Stomach (tissue), 9 donors: ENCODE measurements around the gene F11R. TPM values are rescaled to one million over a fixed set of nuclear protein-coding genes. Genes with fewer than 3 reads are reported as not detected.
"Not testable (repeated sequence)": the region's sequence is repeated elsewhere in the genome, so short reads cannot be mapped to it uniquely, and the experiment has no call there.

Experiments used
- DNase-seq, 2 donors: peaks; one replicate each; pipeline versions ENCODE4 v3.0.0 to v3.0.0-alpha.2; 2013 to 2019
- H3K27ac ChIP-seq, 5 donors: fragments of 200-600 bp in 4 of 5; sonication (generic) in 4 of 5; one replicate each; pipeline ENCODE4 v1.5.1; 2013 to 2019; ENCODE audit warnings: mild to moderate bottlenecking in 1 of 5, moderate library complexity in 1 of 5
- H3K27me3 ChIP-seq, 3 donors: fragments of 200-600 bp; sonication (generic); one replicate each; pipeline ENCODE4 v1.5.1; 2017 to 2019; ENCODE audit warnings: mixed run types in 1 of 3
- H3K36me3 ChIP-seq, 4 donors: fragments of 200-600 bp; sonication (generic); 1 replicate in 3 of 4; 2 replicates in 1 of 4; pipeline ENCODE4 v1.5.1; 2016 to 2019
- H3K4me1 ChIP-seq, 4 donors: fragments of 200-600 bp; sonication (generic); one replicate each; pipeline ENCODE4 v1.5.1; 2016 to 2019
- H3K4me3 ChIP-seq, 4 donors: fragments of 200-600 bp; sonication (generic) in 3 of 4; one replicate each; pipeline ENCODE4 v1.5.1; 2016 to 2019; ENCODE audit warnings: mild to moderate bottlenecking in 1 of 4
- H3K9me3 ChIP-seq, 4 donors: fragments of 200-600 bp; sonication (generic); one replicate each; pipeline ENCODE4 v1.5.1; 2016 to 2019
- CTCF ChIP-seq, 7 experiments: fragments of 450-650 bp in 4 of 7; fragments of 200-600 bp in 3 of 7; sonication (generic) in 3 of 7; IDR thresholded peaks; one replicate each; pipeline ENCODE4 v1.5.1; 2016 to 2019; ENCODE audit warnings: antibody characterized with exemption in 7 of 7, control low read depth in 2 of 7, mild to moderate bottlenecking in 1 of 7
- EP300 ChIP-seq: sonication (generic); formaldehyde crosslinking; IDR thresholded peaks from one replicate; pipeline ENCODE4 v1.6.1; 2017; ENCODE audit warnings: antibody characterized with exemption
- POLR2A ChIP-seq, 4 donors: fragments of 450-650 bp; IDR thresholded peaks; one replicate each; pipeline ENCODE4 v1.6.1; 2016; ENCODE audit warnings: antibody characterized with exemption in 4 of 4, control low read depth in 2 of 4, mild to moderate bottlenecking in 1 of 4, moderate library complexity in 1 of 4
- POLR2AphosphoS5 ChIP-seq, 3 donors: sonication (generic); formaldehyde crosslinking; IDR thresholded peaks; one replicate each; pipeline ENCODE4 v1.6.1; 2016; ENCODE audit warnings: antibody characterized with exemption in 3 of 3
- WGBS, 5 donors: extraction: QIAGEN DNeasy Blood & Tissue Kit in 3 of 5; methylation state at CpG; one replicate each; pipeline versions ENCODE4 v1.1.5 to v1.1.7; 2013 to 2018; 5-methylcytosine and 5-hydroxymethylcytosine counted together
- intact Hi-C: fragments of 100-400 bp; cut with DNase I; formaldehyde crosslinking; loops from one replicate; pipeline ENCODE4 v1.15.1; 2023; ENCODE audit warnings: low total_unique reads
- polyA plus RNA-seq, 3 donors: library from polyadenylated mRNA; stranded (reverse); fragments of 200-250 nt; gene quantifications; one replicate each; pipeline ENCODE4 v1.2.3, GENCODE V29; 2013
- total RNA-seq, 5 donors: library from RNA; depleted of rRNA; stranded (reverse); fragments of >200 nt; gene quantifications; one replicate each; pipeline versions ENCODE4 v1.1.0 to v1.2.3, GENCODE V29; 2014 to 2016
- donor health status: healthy with polysubstance abuse.
- donor health status: Bipolar disorder and iron deficiency.
- donor health status: healthy.

F11R gene
- total and polyA plus RNA-seq, 8 donors: 7.6 to 130 (median 25.0) TPM

GRCh38 chr1:161032409-161032808 lies 11.5 kb upstream of the F11R start:
- Histone ChIP-seq H3K27me3 (no peaks in the 10 kb centered on the region), H3K9me3 (no peaks in the 10 kb centered on the region), H3K4me3 (no peak overlapping the region), H3K36me3 (no peaks in the 10 kb centered on the region), H3K27ac (peak overlapping the region in 1 of 5 donors; percentile 64), H3K4me1 (peaks cover 0 to 11% (median 0%) of the 10 kb centered on the region in 4 donors)
- intact Hi-C loops: no loop called here
- TF ChIP-seq EP300 (no peak), POLR2A (IDR thresholded peaks at IDR 0.05) (no peak), CTCF (IDR thresholded peaks at IDR 0.05) (no peak), POLR2AphosphoS5 (IDR thresholded peaks at IDR 0.05) (no peak)
- 50 to 79% (median 73%) methylated on average over 1 of the region's 1 CpG for WGBS, 5 donors
- no peak for DNase-seq

- no peak overlapping the region for H3K27ac ChIP-seq
- no peaks in the 10 kb centered on the region for H3K27me3 ChIP-seq
- TF ChIP-seq POLR2AphosphoS5 (IDR thresholded peaks at IDR 0.05): no peak
- TF ChIP-seq EP300: no peak
- TF ChIP-seq CTCF (IDR thresholded peaks at IDR 0.05): no peak
- TF ChIP-seq POLR2A (IDR thresholded peaks at IDR 0.05): no peak
- H3K9me3 ChIP-seq: no peaks in the 10 kb centered on the region
- intact Hi-C loops: no loop called here
- no peaks in the 10 kb centered on the region for H3K36me3 ChIP-seq
- 61 to 72% (median 70%) methylated on average over 2 of the region's 2 CpGs for WGBS, 5 donors
- H3K4me1 ChIP-seq: peaks cover 0 to 6% (median 0%) of the 10 kb centered on the region in 4 donors
- no peak for DNase-seq
- no peak overlapping the region for H3K4me3 ChIP-seq
Observed at GRCh38 chr1:161031874-161032273, 10.9 kb upstream of the F11R start.

GRCh38 chr1:161029466-161029865 lies 8.5 kb upstream of the F11R start:
- DNase-seq, H3K9me3 ChIP-seq, intact Hi-C loops, H3K4me3 ChIP-seq, H3K27ac ChIP-seq, H3K27me3 ChIP-seq, H3K36me3 ChIP-seq, H3K4me1 ChIP-seq: not testable (repeated sequence)
- WGBS, 5 donors: 91 to 100% (median 98%) methylated on average over 10 to 32 of the region's 32 CpGs

GRCh38 chr1:161026954-161027353 lies 6.0 kb upstream of the F11R start:
- intact Hi-C loops, H3K36me3 ChIP-seq, H3K4me3 ChIP-seq, H3K27ac ChIP-seq, DNase-seq, H3K4me1 ChIP-seq, H3K9me3 ChIP-seq, H3K27me3 ChIP-seq: not testable (repeated sequence)
- 52 to 68% (median 56%) methylated on average over 1 of the region's 1 CpG for WGBS, 5 donors

GRCh38 chr1:161022432-161022831 lies 1.5 kb upstream of the F11R start:
- H3K27me3 ChIP-seq, intact Hi-C loops, H3K4me3 ChIP-seq, H3K36me3 ChIP-seq, DNase-seq, H3K9me3 ChIP-seq: not testable (repeated sequence)
- H3K4me1 ChIP-seq: peaks cover 22 to 45% (median 36%) of the 10 kb centered on the region in 4 donors
- H3K27ac ChIP-seq: peak overlapping the region; percentile 70 to 93 (median 89)
- TF ChIP-seq POLR2A (IDR thresholded peaks at IDR 0.05): peak in 1 of 4 donors; percentile 17
- 74 to 90% (median 80%) methylated on average over 12 of the region's 12 CpGs for WGBS, 5 donors

- peak overlapping the region; percentile 87 to 94 (median 91) for H3K27ac ChIP-seq
- peak overlapping the region; percentile 62 to 73 (median 66) for H3K4me3 ChIP-seq
- peaks cover 26 to 49% (median 38%) of the 10 kb centered on the region in 4 donors for H3K4me1 ChIP-seq
- H3K9me3 ChIP-seq: no peaks in the 10 kb centered on the region
- WGBS, 5 donors: 33 to 54% (median 43%) methylated on average over 2 of the region's 2 CpGs
- DNase-seq: peak in 1 of 2 donors; percentile 41
- intact Hi-C loops: no loop called here
- H3K36me3 ChIP-seq: no peaks in the 10 kb centered on the region
- TF ChIP-seq POLR2A (IDR thresholded peaks at IDR 0.05) (no peak), POLR2AphosphoS5 (IDR thresholded peaks at IDR 0.05) (no peak), CTCF (IDR thresholded peaks at IDR 0.05) (no peak), EP300 (no peak)
- peaks cover 0 to 7% (median 0%) of the 10 kb centered on the region in 3 donors for H3K27me3 ChIP-seq
Observed at GRCh38 chr1:161021970-161022353, 1.0 kb upstream of the F11R start.
